NCI-H82 (cell line): Measurements from ENCODE around the gene KCTD19.

Source experiments
- DNase-seq: peaks from one replicate; lab custom pipeline; 2025; lab: John Stamatoyannopoulos, UW

The KCTD19 gene

GRCh38 chr16:67242138-67242730 lies 84.3 kb downstream of the KCTD19 start:
- DNase-seq = no peak

DNA sequence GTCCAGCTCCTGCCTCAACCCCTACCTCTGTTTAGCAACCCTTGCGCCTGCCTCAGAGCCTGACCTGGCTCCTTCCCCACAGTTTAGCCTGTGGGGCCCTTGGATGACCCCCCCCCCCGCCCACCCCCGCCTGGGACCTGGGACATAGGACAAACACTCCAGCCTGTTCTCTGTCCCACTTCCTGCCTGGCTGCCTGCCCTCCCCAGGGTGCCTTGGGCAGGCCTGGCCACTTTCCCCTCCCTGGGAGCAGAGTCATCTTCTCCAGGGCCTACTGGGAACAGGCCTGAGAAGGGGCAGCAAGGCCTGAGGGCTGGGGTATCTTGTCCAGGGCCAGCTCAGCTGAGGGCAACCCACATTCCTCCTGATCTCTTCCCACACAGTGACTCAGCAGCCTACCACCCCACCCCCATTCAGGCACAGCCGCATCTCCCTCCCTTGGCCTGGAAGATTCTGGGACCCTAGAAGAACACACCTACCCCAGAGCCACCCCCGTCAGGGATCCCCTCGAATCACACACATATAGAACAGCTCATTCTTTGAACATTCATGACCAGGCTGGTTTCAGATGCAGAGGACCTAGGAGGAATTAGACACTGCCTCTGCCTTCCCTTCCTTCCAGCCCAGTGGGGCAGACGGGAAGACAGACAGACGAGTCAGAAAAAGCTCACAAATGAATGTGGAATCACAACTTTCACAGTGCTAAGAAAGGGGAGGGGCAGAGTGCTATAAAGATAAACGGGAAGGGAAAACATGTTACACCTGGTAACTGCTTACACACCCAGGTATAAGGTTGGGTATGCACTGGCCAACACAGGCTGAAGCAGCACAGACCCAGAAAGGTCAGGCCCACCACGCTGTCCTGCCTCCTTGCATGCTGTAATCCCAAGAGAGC lies 85.3 kb downstream of the KCTD19 start:
- no peak for DNase-seq

DNA sequence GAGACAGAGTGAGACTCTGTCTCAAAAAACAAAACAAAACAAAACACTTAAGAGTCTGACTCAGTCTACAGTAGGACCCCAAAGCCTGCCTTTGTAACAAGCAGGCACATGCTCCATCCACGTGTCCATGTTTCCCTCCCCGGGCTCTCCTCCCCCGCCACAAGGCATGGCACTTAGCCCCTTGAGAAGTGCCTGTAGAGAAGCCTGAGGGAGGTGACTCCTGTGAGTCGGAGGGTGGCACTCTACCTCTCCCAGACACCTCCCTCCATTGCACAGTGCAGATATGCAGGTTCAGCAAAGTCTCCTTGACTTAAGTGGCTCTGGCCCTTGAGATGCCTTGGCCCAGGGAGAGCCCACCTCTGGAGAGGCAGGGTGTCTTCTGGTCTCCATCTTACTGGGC lies 86.0 kb downstream of the KCTD19 start:
- no peak for DNase-seq
